Measurements from ENCODE around the gene DDX17.
"Not testable (repeated sequence)": the region's sequence is repeated elsewhere in the genome, so short reads cannot be mapped to it uniquely, and the experiment has no call there.

Gene DDX17

GRCh38 chr22:38474003-38474607 lies 32.0 kb downstream of the DDX17 start:
- no peak overlapping the region for H3K27ac ChIP-seq
- no peak overlapping the region for H2AFZ ChIP-seq (ENCODE audit: low read depth)
- TF ChIP-seq CTCF (conservative IDR thresholded peaks at IDR 0.05; ENCODE audit: low read depth, low read length): no peak
- H3K4me2 ChIP-seq: no peak overlapping the region
- no peaks in the 10 kb centered on the region for H3K27me3 ChIP-seq (ENCODE audit: insufficient read depth, low read depth)
- no peaks in the 10 kb centered on the region for H4K20me1 ChIP-seq (ENCODE audit: insufficient read depth)
- no peaks in the 10 kb centered on the region for H3K36me3 ChIP-seq (ENCODE audit: insufficient read depth)
- H3K79me2 ChIP-seq (ENCODE audit: insufficient read depth, low read depth): no peaks in the 10 kb centered on the region
- H3K4me3 ChIP-seq (IDR thresholded peaks at IDR 0.05; ENCODE audit: insufficient read depth, low read depth, low read length): no peak overlapping the region
- H3K4me1 ChIP-seq (ENCODE audit: low read depth, poor library complexity, severe bottlenecking): no peaks in the 10 kb centered on the region
- H3K9ac ChIP-seq: no peak overlapping the region

- no peak for TF ChIP-seq CTCF (conservative IDR thresholded peaks at IDR 0.05; ENCODE audit: low read depth, low read length)
- H3K4me2 ChIP-seq: no peak overlapping the region
- no peak overlapping the region for H3K27ac ChIP-seq
Measured at GRCh38 chr22:38471237-38471636, 34.9 kb downstream of the DDX17 start.

GRCh38 chr22:38470179-38470578 lies 35.9 kb downstream of the DDX17 start:
- H3K4me1 ChIP-seq (ENCODE audit: low read depth, poor library complexity, severe bottlenecking); H3K36me3 ChIP-seq (ENCODE audit: insufficient read depth); H2AFZ ChIP-seq (ENCODE audit: low read depth); H3K27me3 ChIP-seq (ENCODE audit: insufficient read depth, low read depth); H3K4me3 ChIP-seq (IDR thresholded peaks at IDR 0.05; ENCODE audit: insufficient read depth, low read depth, low read length); H3K27ac ChIP-seq; H3K4me2 ChIP-seq; H4K20me1 ChIP-seq (ENCODE audit: insufficient read depth); H3K9ac ChIP-seq; H3K79me2 ChIP-seq (ENCODE audit: insufficient read depth, low read depth): not testable (repeated sequence)

More at GRCh38 chr22:38471237-38471636, 34.9 kb downstream of the DDX17 start:
- H3K27me3 ChIP-seq (ENCODE audit: insufficient read depth, low read depth): 0 out of 2 replicates have a peak, but pooled peaks cover 4% of the 10 kb centered on the region
- H3K4me1 ChIP-seq (ENCODE audit: low read depth, poor library complexity, severe bottlenecking): no peaks in the 10 kb centered on the region
- no peak overlapping the region for H3K4me3 ChIP-seq (IDR thresholded peaks at IDR 0.05; ENCODE audit: insufficient read depth, low read depth, low read length)
- H3K79me2 ChIP-seq (ENCODE audit: insufficient read depth, low read depth): no peaks in the 10 kb centered on the region
- H2AFZ ChIP-seq (ENCODE audit: low read depth): no peak overlapping the region
- H3K36me3 ChIP-seq (ENCODE audit: insufficient read depth): no peaks in the 10 kb centered on the region
- H4K20me1 ChIP-seq (ENCODE audit: insufficient read depth): no peaks in the 10 kb centered on the region
- H3K9ac ChIP-seq: no peak overlapping the region

GRCh38 chr22:38469306-38469781 lies 36.8 kb downstream of the DDX17 start:
- H3K9ac ChIP-seq: no peak overlapping the region
- 0 out of 2 replicates have a peak, but pooled peaks cover 4% of the 10 kb centered on the region for H3K27me3 ChIP-seq (ENCODE audit: insufficient read depth, low read depth)
- H4K20me1 ChIP-seq (ENCODE audit: insufficient read depth): no peaks in the 10 kb centered on the region
- no peaks in the 10 kb centered on the region for H3K36me3 ChIP-seq (ENCODE audit: insufficient read depth)
- H3K79me2 ChIP-seq (ENCODE audit: insufficient read depth, low read depth): no peaks in the 10 kb centered on the region
- H3K27ac ChIP-seq: no peak overlapping the region
- no peak overlapping the region for H2AFZ ChIP-seq (ENCODE audit: low read depth)
- no peak overlapping the region for H3K4me2 ChIP-seq
- H3K4me1 ChIP-seq (ENCODE audit: low read depth, poor library complexity, severe bottlenecking): no peaks in the 10 kb centered on the region
- no peak for TF ChIP-seq CTCF (conservative IDR thresholded peaks at IDR 0.05; ENCODE audit: low read depth, low read length)
- H3K4me3 ChIP-seq (IDR thresholded peaks at IDR 0.05; ENCODE audit: insufficient read depth, low read depth, low read length): no peak overlapping the region
